Upper lobe of left lung (tissue), 6 donors: ENCODE measurements around the gene NF2. TPM values are rescaled to one million over a fixed set of nuclear protein-coding genes. Genes with fewer than 3 reads are reported as not detected.
A peak's percentile ranks its signal among the peaks of the same experiment; 100 is the strongest.

Source experiments
- ATAC-seq, 2 donors: fragments of 200-7000 bp; cut with Tn5 transposase; one replicate each; pipeline ENCODE4 v1.9.1; 2022; ENCODE audit warnings: mild to moderate bottlenecking in 2 of 2, moderate library complexity in 2 of 2; ENCODE audit not compliant: low FRiP score in 2 of 2
- DNase-seq, 2 donors: peaks; one replicate each; pipeline ENCODE4 v3.0.0-alpha.2; 2019 to 2020
- H3K27ac ChIP-seq, 4 donors: fragments of 200-600 bp; sonication (generic); one replicate each; pipeline ENCODE4 v1.5.1; 2016 to 2019
- H3K27me3 ChIP-seq, 4 donors: fragments of 200-600 bp; sonication (generic); one replicate each; pipeline ENCODE4 v1.5.1; 2017 to 2019
- H3K36me3 ChIP-seq, 4 donors: fragments of 200-600 bp; sonication (generic); one replicate each; pipeline ENCODE4 v1.5.1; 2016 to 2019
- H3K4me1 ChIP-seq, 4 donors: fragments of 200-600 bp; sonication (generic); one replicate each; pipeline ENCODE4 v1.5.1; 2018 to 2019
- H3K4me3 ChIP-seq, 4 donors: fragments of 200-600 bp; sonication (generic); one replicate each; pipeline ENCODE4 v1.5.1; 2017 to 2019; ENCODE audit warnings: mild to moderate bottlenecking in 2 of 4, moderate library complexity in 1 of 4
- H3K9me3 ChIP-seq, 4 donors: fragments of 200-600 bp; sonication (generic); one replicate each; pipeline ENCODE4 v1.5.1; 2018 to 2019
- EP300 ChIP-seq, 4 donors: sonication (generic); formaldehyde crosslinking; IDR thresholded peaks; one replicate each; pipeline ENCODE4 v1.5.1; 2017; ENCODE audit warnings: antibody characterized with exemption in 4 of 4, control low read depth in 2 of 4
- POLR2A ChIP-seq, 4 donors: fragments of 450-650 bp; IDR thresholded peaks; one replicate each; pipeline ENCODE4 v1.5.1; 2016 to 2017; ENCODE audit warnings: antibody characterized with exemption in 4 of 4, mild to moderate bottlenecking in 2 of 4
- POLR2AphosphoS5 ChIP-seq, 2 donors: sonication (generic); formaldehyde crosslinking; IDR thresholded peaks; one replicate each; pipeline ENCODE4 v1.5.1; 2017; ENCODE audit warnings: antibody characterized with exemption in 2 of 2
- WGBS, 2 donors: methylation state at CpG; one replicate each; pipeline ENCODE4 v1.1.5; 2017 to 2018; 5-methylcytosine and 5-hydroxymethylcytosine counted together
- total RNA-seq, 6 donors: library from RNA; depleted of rRNA in 4 of 6; stranded (reverse); fragments of >200 nt in 4 of 6; gene quantifications; one replicate each; pipeline versions ENCODE4 v1.1.0 to v1.2.1, GENCODE V29; 2016 to 2021
- TF ChIP-seq, protein P1 (sequence below), 6 experiments: fragments of 450-650 bp in 4 of 6; fragments of 200-600 bp in 2 of 6; sonication (generic) in 2 of 6; IDR thresholded peaks; one replicate each; pipeline ENCODE4 v1.5.1; 2016 to 2019; ENCODE audit warnings: antibody characterized with exemption in 6 of 6
- donor health status: DM: no; HTN: no; CAD: no; lungs with moderate emphysema.
- donor health status: DM: no; HTN: yes; CAD: no; lungs with severe emphysema.

Gene NF2
- total RNA-seq, 6 donors from 2014 or later = 31.2 to 43.8 (median 41.3) TPM

DNA sequence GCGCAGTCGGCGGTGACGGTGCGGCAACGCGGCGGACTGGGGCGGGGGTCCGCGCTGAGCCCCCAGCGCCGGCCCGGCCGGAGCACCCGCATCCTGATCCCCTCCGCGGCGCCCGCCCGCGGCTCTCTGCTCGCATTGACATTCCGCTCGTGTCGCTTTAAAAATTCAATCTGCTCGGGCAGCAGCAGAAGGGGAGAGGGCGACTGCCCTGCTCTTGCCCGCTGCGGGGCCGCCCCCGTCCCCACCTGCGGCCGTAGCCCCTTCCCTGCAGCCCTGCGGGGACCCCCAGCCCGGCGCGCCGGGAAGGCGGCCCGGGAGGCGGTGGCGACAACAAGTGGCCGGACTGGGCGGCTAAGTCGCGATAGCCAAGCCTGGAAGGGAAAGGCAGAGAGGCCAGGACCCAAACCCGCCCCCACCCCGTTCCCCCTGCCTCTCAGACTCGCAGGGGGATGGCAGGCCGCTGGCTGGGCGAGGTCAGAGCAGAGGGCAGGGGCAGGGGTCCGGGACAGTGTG, 117.4 kb downstream of the NF2 start:
- H3K36me3 ChIP-seq = no peaks in the 10 kb centered on the region
- 25% methylated on average over 6 of the region's 53 CpGs; no CpG with 5 or more reads in 1 of the 2 donors for WGBS, 2 donors
- H3K9me3 ChIP-seq = no peaks in the 10 kb centered on the region
- no peak overlapping the region for H3K27ac ChIP-seq
- ATAC-seq = no peak
- peak overlapping the region in 3 of 4 donors; percentile 20 to 29 (median 23) for H3K4me3 ChIP-seq
- peak in 1 of 2 donors; percentile 83 for DNase-seq
- TF ChIP-seq POLR2AphosphoS5 (IDR thresholded peaks at IDR 0.05) = no peak
- TF ChIP-seq POLR2A (IDR thresholded peaks at IDR 0.05) = no peak
- TF ChIP-seq, protein P1, sequence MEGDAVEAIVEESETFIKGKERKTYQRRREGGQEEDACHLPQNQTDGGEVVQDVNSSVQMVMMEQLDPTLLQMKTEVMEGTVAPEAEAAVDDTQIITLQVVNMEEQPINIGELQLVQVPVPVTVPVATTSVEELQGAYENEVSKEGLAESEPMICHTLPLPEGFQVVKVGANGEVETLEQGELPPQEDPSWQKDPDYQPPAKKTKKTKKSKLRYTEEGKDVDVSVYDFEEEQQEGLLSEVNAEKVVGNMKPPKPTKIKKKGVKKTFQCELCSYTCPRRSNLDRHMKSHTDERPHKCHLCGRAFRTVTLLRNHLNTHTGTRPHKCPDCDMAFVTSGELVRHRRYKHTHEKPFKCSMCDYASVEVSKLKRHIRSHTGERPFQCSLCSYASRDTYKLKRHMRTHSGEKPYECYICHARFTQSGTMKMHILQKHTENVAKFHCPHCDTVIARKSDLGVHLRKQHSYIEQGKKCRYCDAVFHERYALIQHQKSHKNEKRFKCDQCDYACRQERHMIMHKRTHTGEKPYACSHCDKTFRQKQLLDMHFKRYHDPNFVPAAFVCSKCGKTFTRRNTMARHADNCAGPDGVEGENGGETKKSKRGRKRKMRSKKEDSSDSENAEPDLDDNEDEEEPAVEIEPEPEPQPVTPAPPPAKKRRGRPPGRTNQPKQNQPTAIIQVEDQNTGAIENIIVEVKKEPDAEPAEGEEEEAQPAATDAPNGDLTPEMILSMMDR (IDR thresholded peaks at IDR 0.05) = no peak
- no peak for TF ChIP-seq EP300 (IDR thresholded peaks at IDR 0.05)
- H3K27me3 ChIP-seq = peaks cover 0 to 36% (median 17%) of the 10 kb centered on the region in 4 donors
- H3K4me1 ChIP-seq = peaks cover 9 to 18% (median 11%) of the 10 kb centered on the region in 4 donors

DNA sequence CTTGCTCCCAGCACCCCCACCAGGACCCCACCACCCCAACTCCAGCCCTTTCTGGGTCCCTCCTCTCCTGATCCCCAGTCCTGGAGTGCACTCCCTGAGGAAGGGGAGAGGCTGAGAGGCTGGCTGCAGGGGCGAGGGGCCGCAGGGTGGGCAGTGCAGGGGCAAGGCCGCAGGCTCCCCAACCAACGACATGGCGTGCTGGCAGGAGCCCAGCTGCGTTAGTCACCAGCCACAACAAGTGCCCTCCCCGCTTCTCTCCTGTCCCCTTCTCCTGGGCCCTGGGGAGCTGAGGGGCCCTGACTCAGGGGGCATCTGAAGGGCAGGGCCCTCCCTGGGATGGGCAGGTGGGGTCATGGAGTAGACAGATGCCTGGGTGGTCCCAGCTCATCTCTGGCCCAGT, 118.7 kb downstream of the NF2 start:
- ATAC-seq (no peak), DNase-seq (no peak)
- TF ChIP-seq EP300 (IDR thresholded peaks at IDR 0.05) (no peak), POLR2AphosphoS5 (IDR thresholded peaks at IDR 0.05) (no peak), POLR2A (IDR thresholded peaks at IDR 0.05) (no peak)
- TF ChIP-seq, protein P1 (IDR thresholded peaks at IDR 0.05) = no peak
- Histone ChIP-seq H3K27ac (no peak overlapping the region), H3K4me3 (no peak overlapping the region), H3K9me3 (no peaks in the 10 kb centered on the region), H3K4me1 (peaks cover 9 to 18% (median 11%) of the 10 kb centered on the region in 4 donors), H3K36me3 (no peaks in the 10 kb centered on the region), H3K27me3 (peaks cover 0 to 36% (median 17%) of the 10 kb centered on the region in 4 donors)
- WGBS, 2 donors = 52% methylated on average over 2 of the region's 7 CpGs; no CpG with 5 or more reads in 1 of the 2 donors

DNA sequence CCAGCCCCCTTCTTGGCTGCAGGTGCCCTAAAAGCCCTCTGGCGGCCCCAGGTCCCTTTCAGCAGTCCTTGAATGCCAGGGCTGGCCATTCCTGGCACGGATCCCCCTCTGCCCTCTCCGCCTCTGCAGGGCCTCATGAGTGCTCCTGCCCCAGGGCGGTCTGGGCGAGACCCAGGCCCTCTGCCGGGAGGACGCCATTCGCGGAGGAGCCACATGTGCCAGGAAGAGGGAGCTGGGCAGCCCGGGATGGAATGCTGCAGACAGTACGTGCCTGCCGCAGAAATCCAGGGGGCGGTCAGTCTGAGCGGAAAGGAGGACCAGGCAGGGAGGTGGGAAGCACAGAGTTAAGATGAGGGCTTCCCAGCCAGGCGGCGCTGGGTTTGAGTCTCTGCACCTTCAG, 119.2 kb downstream of the NF2 start:
- Histone ChIP-seq H3K9me3 (no peaks in the 10 kb centered on the region), H3K36me3 (no peaks in the 10 kb centered on the region), H3K4me3 (no peak overlapping the region), H3K27ac (no peak overlapping the region), H3K27me3 (peaks cover 0 to 36% (median 17%) of the 10 kb centered on the region in 4 donors), H3K4me1 (peaks cover 9 to 18% (median 11%) of the 10 kb centered on the region in 4 donors)
- 76 to 77% methylated on average over 12 to 16 of the region's 16 CpGs for WGBS, 2 donors
- no peak for ATAC-seq
- DNase-seq = no peak
- TF ChIP-seq, protein P1 (IDR thresholded peaks at IDR 0.05) = no peak
- TF ChIP-seq EP300 (IDR thresholded peaks at IDR 0.05) (no peak), POLR2AphosphoS5 (IDR thresholded peaks at IDR 0.05) (no peak), POLR2A (IDR thresholded peaks at IDR 0.05) (no peak)

DNA sequence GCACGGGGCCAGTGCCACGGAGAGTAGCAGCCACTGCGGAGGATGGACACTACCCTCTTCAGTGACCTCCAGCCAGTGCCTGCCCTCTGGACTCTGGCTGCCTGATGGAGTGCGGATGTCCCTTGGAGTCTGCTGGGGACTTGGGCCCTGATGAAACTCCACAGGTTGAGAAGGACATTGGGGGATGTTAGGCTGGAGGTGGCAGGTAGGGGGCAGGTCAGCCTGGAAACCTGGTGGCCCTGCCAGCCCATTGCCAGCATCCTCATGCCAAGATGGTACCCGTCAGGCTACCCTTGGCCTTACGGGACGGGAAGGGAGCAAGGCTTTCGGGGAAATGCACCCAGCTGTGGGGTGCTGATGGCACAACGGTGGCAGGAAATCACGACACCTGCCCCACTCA, 120.3 kb downstream of the NF2 start:
- DNase-seq (no peak), ATAC-seq (no peak)
- peaks cover 9 to 18% (median 11%) of the 10 kb centered on the region in 4 donors for H3K4me1 ChIP-seq
- H3K27me3 ChIP-seq = peaks cover 0 to 29% (median 15%) of the 10 kb centered on the region in 4 donors
- no peaks in the 10 kb centered on the region for H3K9me3 ChIP-seq
- no peak for TF ChIP-seq POLR2AphosphoS5 (IDR thresholded peaks at IDR 0.05)
- no peak for TF ChIP-seq EP300 (IDR thresholded peaks at IDR 0.05)
- TF ChIP-seq POLR2A (IDR thresholded peaks at IDR 0.05) = no peak
- TF ChIP-seq, protein P1 (IDR thresholded peaks at IDR 0.05) = no peak
- H3K27ac ChIP-seq = no peak overlapping the region
- WGBS, 2 donors = 88 to 95% methylated on average over 8 to 9 of the region's 10 CpGs
- no peak overlapping the region for H3K4me3 ChIP-seq
- H3K36me3 ChIP-seq = no peaks in the 10 kb centered on the region

DNA sequence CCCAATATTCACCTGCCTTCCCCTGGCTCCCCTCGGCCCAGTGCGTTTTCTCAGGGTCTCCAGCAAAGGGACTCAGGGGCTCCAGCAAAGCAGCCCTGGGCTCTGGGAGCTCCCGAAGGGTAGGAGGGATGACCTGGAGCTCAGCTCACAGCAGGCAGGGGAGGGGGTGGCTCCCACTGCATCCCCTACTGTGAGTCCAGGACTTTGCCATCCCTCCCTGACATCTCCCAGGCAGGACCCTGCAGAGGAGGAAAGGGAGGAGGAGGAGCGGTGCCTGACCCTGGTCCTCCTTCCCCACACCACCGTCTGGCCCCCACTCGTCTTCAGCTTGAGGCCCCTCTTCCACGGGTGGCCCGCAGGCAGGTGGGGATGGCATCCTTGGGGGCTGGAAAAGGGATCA, 121.4 kb downstream of the NF2 start:
- 54 to 64% methylated on average over 8 of the region's 8 CpGs for WGBS, 2 donors
- H3K9me3 ChIP-seq = no peaks in the 10 kb centered on the region
- H3K4me1 ChIP-seq = peaks cover 7 to 13% (median 9%) of the 10 kb centered on the region in 4 donors
- no peak overlapping the region for H3K27ac ChIP-seq
- TF ChIP-seq POLR2AphosphoS5 (IDR thresholded peaks at IDR 0.05) (no peak), EP300 (IDR thresholded peaks at IDR 0.05) (no peak), POLR2A (IDR thresholded peaks at IDR 0.05) (no peak)
- TF ChIP-seq, protein P1 (IDR thresholded peaks at IDR 0.05) = no peak
- H3K36me3 ChIP-seq = peaks cover 0 to 2% (median under 1%) of the 10 kb centered on the region in 4 donors
- H3K27me3 ChIP-seq = peaks cover 0 to 18% (median 7%) of the 10 kb centered on the region in 4 donors
- no peak overlapping the region for H3K4me3 ChIP-seq
- DNase-seq = no peak
- ATAC-seq = no peak
